ENCODE measurements around the gene CNNM1.

The CNNM1 gene

GRCh38 chr10:99285881-99286280, 43.3 kb upstream of the CNNM1 start:
- no peaks in the 10 kb centered on the region for H3K9me2 ChIP-seq (replicated peaks; ENCODE audit: control insufficient read depth, low read length)
- no peaks in the 10 kb centered on the region for H3K27me3 ChIP-seq (ENCODE audit: control insufficient read depth, low read length)
- no peaks in the 10 kb centered on the region for H3K4me1 ChIP-seq (ENCODE audit: control insufficient read depth, low read length)
- H3K4me2 ChIP-seq (ENCODE audit: low read length) = no peak overlapping the region
- no peaks in the 10 kb centered on the region for H3K79me2 ChIP-seq (ENCODE audit: control insufficient read depth, low read length)
- no peaks in the 10 kb centered on the region for H3F3A ChIP-seq (ENCODE audit: control insufficient read depth, insufficient read depth)
- H3K36me3 ChIP-seq (ENCODE audit: control insufficient read depth, low read length) = no peaks in the 10 kb centered on the region
- no peak overlapping the region for H3K4me3 ChIP-seq (ENCODE audit: low read length)
- no peaks in the 10 kb centered on the region for H4K20me1 ChIP-seq (ENCODE audit: control insufficient read depth, insufficient read depth, low read depth, low read length)
- peaks cover 5% of the 10 kb centered on the region; the same call in 1 of the 2 replicates for H3K9me3 ChIP-seq (ENCODE audit: control insufficient read depth, insufficient read depth, low read length)
- TF ChIP-seq, protein P1, sequence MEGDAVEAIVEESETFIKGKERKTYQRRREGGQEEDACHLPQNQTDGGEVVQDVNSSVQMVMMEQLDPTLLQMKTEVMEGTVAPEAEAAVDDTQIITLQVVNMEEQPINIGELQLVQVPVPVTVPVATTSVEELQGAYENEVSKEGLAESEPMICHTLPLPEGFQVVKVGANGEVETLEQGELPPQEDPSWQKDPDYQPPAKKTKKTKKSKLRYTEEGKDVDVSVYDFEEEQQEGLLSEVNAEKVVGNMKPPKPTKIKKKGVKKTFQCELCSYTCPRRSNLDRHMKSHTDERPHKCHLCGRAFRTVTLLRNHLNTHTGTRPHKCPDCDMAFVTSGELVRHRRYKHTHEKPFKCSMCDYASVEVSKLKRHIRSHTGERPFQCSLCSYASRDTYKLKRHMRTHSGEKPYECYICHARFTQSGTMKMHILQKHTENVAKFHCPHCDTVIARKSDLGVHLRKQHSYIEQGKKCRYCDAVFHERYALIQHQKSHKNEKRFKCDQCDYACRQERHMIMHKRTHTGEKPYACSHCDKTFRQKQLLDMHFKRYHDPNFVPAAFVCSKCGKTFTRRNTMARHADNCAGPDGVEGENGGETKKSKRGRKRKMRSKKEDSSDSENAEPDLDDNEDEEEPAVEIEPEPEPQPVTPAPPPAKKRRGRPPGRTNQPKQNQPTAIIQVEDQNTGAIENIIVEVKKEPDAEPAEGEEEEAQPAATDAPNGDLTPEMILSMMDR (IDR thresholded peaks at IDR 0.05; ENCODE audit: low read depth, low read length, poor library complexity, severe bottlenecking) = no peak
- no peak for TF ChIP-seq EZH2phosphoT487 (IDR thresholded peaks at IDR 0.05; ENCODE audit: borderline replicate concordance, low read length)
- no peak overlapping the region for H3K27ac ChIP-seq (ENCODE audit: low read depth, low read length)

- Histone ChIP-seq H3K79me2 (ENCODE audit: control insufficient read depth, low read length) (no peaks in the 10 kb centered on the region), H3K4me1 (ENCODE audit: control insufficient read depth, low read length) (no peaks in the 10 kb centered on the region), H3K9me2 (replicated peaks; ENCODE audit: control insufficient read depth, low read length) (no peaks in the 10 kb centered on the region), H3K36me3 (ENCODE audit: control insufficient read depth, low read length) (no peaks in the 10 kb centered on the region), H3K27ac (ENCODE audit: low read depth, low read length) (no peak overlapping the region), H3K4me2 (ENCODE audit: low read length) (no peak overlapping the region), H4K20me1 (ENCODE audit: control insufficient read depth, insufficient read depth, low read depth, low read length) (no peaks in the 10 kb centered on the region), H3K27me3 (ENCODE audit: control insufficient read depth, low read length) (no peaks in the 10 kb centered on the region), H3K4me3 (ENCODE audit: low read length) (no peak overlapping the region), H3F3A (ENCODE audit: control insufficient read depth, insufficient read depth) (no peaks in the 10 kb centered on the region), H3K9me3 (ENCODE audit: control insufficient read depth, insufficient read depth, low read length) (no peaks in the 10 kb centered on the region)
- TF ChIP-seq, protein P1 (IDR thresholded peaks at IDR 0.05; ENCODE audit: low read depth, low read length, poor library complexity, severe bottlenecking) = no peak
- TF ChIP-seq EZH2phosphoT487 (IDR thresholded peaks at IDR 0.05; ENCODE audit: borderline replicate concordance, low read length) = no peak
Measured at GRCh38 chr10:99290306-99290705, 38.9 kb upstream of the CNNM1 start.

GRCh38 chr10:99292159-99292558, 37.0 kb upstream of the CNNM1 start:
- Histone ChIP-seq H3K36me3 (ENCODE audit: control insufficient read depth, low read length) (no peaks in the 10 kb centered on the region), H3K4me2 (ENCODE audit: low read length) (no peak overlapping the region), H3K9me2 (replicated peaks; ENCODE audit: control insufficient read depth, low read length) (no peaks in the 10 kb centered on the region), H3K4me1 (ENCODE audit: control insufficient read depth, low read length) (no peaks in the 10 kb centered on the region), H3K27me3 (ENCODE audit: control insufficient read depth, low read length) (no peaks in the 10 kb centered on the region), H3K4me3 (ENCODE audit: low read length) (no peak overlapping the region), H3F3A (ENCODE audit: control insufficient read depth, insufficient read depth) (no peaks in the 10 kb centered on the region), H4K20me1 (ENCODE audit: control insufficient read depth, insufficient read depth, low read depth, low read length) (no peaks in the 10 kb centered on the region), H3K9me3 (ENCODE audit: control insufficient read depth, insufficient read depth, low read length) (no peaks in the 10 kb centered on the region), H3K27ac (ENCODE audit: low read depth, low read length) (no peak overlapping the region), H3K79me2 (ENCODE audit: control insufficient read depth, low read length) (no peaks in the 10 kb centered on the region)
- TF ChIP-seq, protein P1 (IDR thresholded peaks at IDR 0.05; ENCODE audit: low read depth, low read length, poor library complexity, severe bottlenecking) = no peak
- TF ChIP-seq EZH2phosphoT487 (IDR thresholded peaks at IDR 0.05; ENCODE audit: borderline replicate concordance, low read length) = no peak

GRCh38 chr10:99296605-99297004, 32.6 kb upstream of the CNNM1 start:
- no peaks in the 10 kb centered on the region for H3K9me3 ChIP-seq (ENCODE audit: control insufficient read depth, insufficient read depth, low read length)
- no peaks in the 10 kb centered on the region for H3K9me2 ChIP-seq (replicated peaks; ENCODE audit: control insufficient read depth, low read length)
- H3K36me3 ChIP-seq (ENCODE audit: control insufficient read depth, low read length) = no peaks in the 10 kb centered on the region
- H3K79me2 ChIP-seq (ENCODE audit: control insufficient read depth, low read length) = no peaks in the 10 kb centered on the region
- no peaks in the 10 kb centered on the region for H3K4me1 ChIP-seq (ENCODE audit: control insufficient read depth, low read length)
- no peaks in the 10 kb centered on the region for H3K27me3 ChIP-seq (ENCODE audit: control insufficient read depth, low read length)
- H3F3A ChIP-seq (ENCODE audit: control insufficient read depth, insufficient read depth) = no peaks in the 10 kb centered on the region
- TF ChIP-seq EZH2phosphoT487 (IDR thresholded peaks at IDR 0.05; ENCODE audit: borderline replicate concordance, low read length) = no peak
- TF ChIP-seq, protein P1 (IDR thresholded peaks at IDR 0.05; ENCODE audit: low read depth, low read length, poor library complexity, severe bottlenecking) = no peak
- H3K4me2 ChIP-seq (ENCODE audit: low read length) = no peak overlapping the region
- no peak overlapping the region for H3K4me3 ChIP-seq (ENCODE audit: low read length)
- H3K27ac ChIP-seq (ENCODE audit: low read depth, low read length) = no peak overlapping the region
- no peaks in the 10 kb centered on the region for H4K20me1 ChIP-seq (ENCODE audit: control insufficient read depth, insufficient read depth, low read depth, low read length)
